ENCODE data around the gene FAM219A. TPM values are rescaled to one million over a fixed set of nuclear protein-coding genes. Genes with fewer than 3 reads are reported as not detected.

Gene FAM219A
- total RNA-seq: 10 to 100 TPM; 11.5 to 13.2 TPM

GRCh38 chr9:34458013-34458958, at the start of gene FAM219A, which contains the start of gene DNAI1:
Gene FAM219A, minus strand, starts transcription at chr9:34458570. Its CDS starts 307 bp downstream, at chr9:34458263.
Gene DNAI1, plus strand, starts transcription at chr9:34458805. Its CDS starts 201 bp downstream, at chr9:34459006.

GRCh38 chr9:34376596-34377403, 81.6 kb downstream of the FAM219A start, which contains the start of gene MYORG:
Gene MYORG, minus strand, starts transcription at chr9:34376898. Its CDS starts 3,955 bp downstream, at chr9:34372943.

Other genes starting within 250 kb of the FAM219A start
- gene KIF24, start 129.3 kb downstream of the FAM219A start, total RNA-seq: 1 to 10 TPM; 7.9 to 8.0 TPM
- gene NUDT2, start 129.0 kb downstream of the FAM219A start, total RNA-seq: 10 to 100 TPM; 29.2 to 29.8 TPM
- 1 to 10 TPM; 3.6 to 3.8 TPM for gene MYORG, start 81.7 kb downstream of the FAM219A start, total RNA-seq
- not detected for gene DNAI1, start 235 bp upstream of the FAM219A start, total RNA-seq
- gene ENHO, start 64.4 kb upstream of the FAM219A start, total RNA-seq: not detected
- gene CNTFR, start 131.2 kb upstream of the FAM219A start, total RNA-seq: not detected
- gene RPP25L, start 153.5 kb upstream of the FAM219A start, total RNA-seq: 10 to 100 TPM; 30.8 to 32.5 TPM
- 100 to 1,000 TPM; 120 to 122 TPM for gene DCTN3, start 161.9 kb upstream of the FAM219A start, total RNA-seq
- gene ARID3C, start 170.5 kb upstream of the FAM219A start, total RNA-seq: under 1 TPM in 1 of 2 experiments, not detected in 1; 0.18 TPM
- gene SIGMAR1, start 179.2 kb upstream of the FAM219A start, total RNA-seq: 10 to 100 TPM; 54.6 to 55.1 TPM
- 100 to 1,000 TPM; 126 to 131 TPM for gene GALT, start 188.1 kb upstream of the FAM219A start, total RNA-seq
- gene IL11RA, start 193.6 kb upstream of the FAM219A start, total RNA-seq: 10 to 100 TPM; 83.9 to 86.3 TPM
- gene CCL27, start 204.1 kb upstream of the FAM219A start, total RNA-seq: not detected
- not detected for gene CCL19, start 232.7 kb upstream of the FAM219A start, total RNA-seq

All from activated naive CD4-positive, alpha-beta T cell treated with anti-CD3 and anti-CD28 coated beads, Interleukin-2, amount 10 ng/mL, durations not matched to agents 5 hours and 36 hours (primary cell).